Iris pigment epithelial cell (primary cell): Measurements from ENCODE around the gene DCST1.

Experiments used
- DNase-seq: peaks from one replicate; pipeline ENCODE4 v3.0.0-alpha.2; 2011; ENCODE audit warnings: low read depth

Gene DCST1

GRCh38 chr1:155052439-155053395 lies 19.1 kb downstream of the DCST1 start:
- no peak for DNase-seq

GRCh38 chr1:155053531-155054105 lies 20.0 kb downstream of the DCST1 start:
- DNase-seq: no peak

- no peak for DNase-seq
Measured at GRCh38 chr1:155057104-155057503, 23.5 kb downstream of the DCST1 start.

GRCh38 chr1:155057788-155058211 lies 24.2 kb downstream of the DCST1 start:
- DNase-seq: no peak

- DNase-seq: no peak
Measured at GRCh38 chr1:155060736-155061135, 27.1 kb downstream of the DCST1 start.

GRCh38 chr1:155061381-155062150 lies 27.9 kb downstream of the DCST1 start:
- DNase-seq: peak; percentile 80

GRCh38 chr1:155062151-155062686 lies 28.6 kb downstream of the DCST1 start:
- DNase-seq: no peak

GRCh38 chr1:155062702-155063411 lies 29.2 kb downstream of the DCST1 start:
- DNase-seq: peak; percentile 55

GRCh38 chr1:155063550-155064110 lies 30.0 kb downstream of the DCST1 start, which contains the start of gene EFNA4:
TSS of gene EFNA4 (plus strand) at chr1:155063740. CDS start at chr1:155063824, 84 bp downstream.
- DNase-seq: peak; percentile 87

GRCh38 chr1:155064111-155064831 lies 30.6 kb downstream of the DCST1 start:
- peak; percentile 45 for DNase-seq

GRCh38 chr1:155064832-155065429 lies 31.3 kb downstream of the DCST1 start:
- no peak for DNase-seq

- DNase-seq: no peak
Measured at GRCh38 chr1:155066777-155067176, 33.2 kb downstream of the DCST1 start.

GRCh38 chr1:155068599-155068998 lies 35.0 kb downstream of the DCST1 start:
- DNase-seq: no peak

- DNase-seq: no peak
Measured at GRCh38 chr1:155069551-155070157, 36.0 kb downstream of the DCST1 start.

- DNase-seq: no peak
Measured at GRCh38 chr1:155070158-155070621, 36.6 kb downstream of the DCST1 start.

GRCh38 chr1:155070721-155071569 lies 37.3 kb downstream of the DCST1 start:
- peak; percentile 85 for DNase-seq

- no peak for DNase-seq
Measured at GRCh38 chr1:155071701-155072100, 38.1 kb downstream of the DCST1 start.

- no peak for DNase-seq
Measured at GRCh38 chr1:155072531-155073289, 39.1 kb downstream of the DCST1 start.
